H1 (cell line): ENCODE data around the gene TBC1D22A.

Experiments
- CTCF ChIP-seq, 3 experiments: IDR thresholded peaks; 1 replicate in 2 of 3; 2 replicates in 1 of 3; pipeline versions ENCODE4 v1.5.1 to v1.6.1; 2011; ENCODE audit warnings: low read length in 3 of 3, mild to moderate bottlenecking in 3 of 3, inconsistent platforms in 2 of 3, low read depth in 1 of 3, moderate library complexity in 1 of 3; ENCODE audit not compliant: insufficient read depth in 1 of 3; ENCODE audit errors: control extremely low read depth in 1 of 3
- JUND ChIP-seq: IDR thresholded peaks from 2 replicates; pipeline ENCODE4 v1.6.1; 2011; ENCODE audit warnings: mild to moderate bottlenecking, improper control_type of control experiment, low read length
- KDM5A ChIP-seq: fragments of 200-600 bp; IDR thresholded peaks from 2 replicates; pipeline ENCODE4 v1.7.1; 2012; ENCODE audit warnings: mild to moderate bottlenecking, low read length, inconsistent platforms, mixed read lengths
- SIN3A ChIP-seq, 2 experiments: IDR thresholded peaks in 1 of 2; conservative IDR thresholded peaks in 1 of 2; 2 replicates each; pipeline ENCODE4 v1.6.1; 2011 to 2012; ENCODE audit warnings: low read length in 2 of 2, improper control_type of control experiment in 1 of 2, low read depth in 1 of 2, mild to moderate bottlenecking in 1 of 2
- SIX5 ChIP-seq: IDR thresholded peaks from 2 replicates; pipeline ENCODE4 v1.6.1; 2011; ENCODE audit warnings: mild to moderate bottlenecking, low read depth, low read length
- TAF1 ChIP-seq: IDR thresholded peaks from 2 replicates; pipeline ENCODE4 v1.6.1; 2011; ENCODE audit warnings: mild to moderate bottlenecking, low read depth, low read length
- TBP ChIP-seq: IDR thresholded peaks from 2 replicates; pipeline ENCODE4 v1.6.1; 2011; ENCODE audit warnings: low read depth, low read length, improper control_type of control experiment

GRCh38 chr22:47040486-47041270 is 278.2 kb downstream of the TBC1D22A start:
- no peak for TF ChIP-seq SIX5
- TF ChIP-seq JUND = no peak
- no peak for TF ChIP-seq CTCF (IDR thresholded peaks at IDR 0.05; ENCODE audit: control extremely low read depth in 1 of 3, insufficient read depth in 1 of 3, low read depth in 1 of 3, low read length in 3 of 3)
- no peak for TF ChIP-seq TAF1
- TF ChIP-seq SIN3A (conservative IDR thresholded peaks at IDR 0.05 in 1 of 2, IDR thresholded peaks at IDR 0.05 in 1 of 2; ENCODE audit: low read depth in 1 of 2, low read length in 2 of 2) = no peak
- TF ChIP-seq KDM5A = no peak
- no peak for TF ChIP-seq TBP
